Neuron (in vitro differentiated cells): ENCODE data around the gene SMC5.

ENCODE experiments used
- H2AFZ ChIP-seq: one replicate; pipeline ENCODE4 v1.6.1; 2013; ENCODE audit warnings: low read depth, mild to moderate bottlenecking, inconsistent platforms, low read length, moderate library complexity
- H3K27me3 ChIP-seq: one replicate; pipeline ENCODE4 v1.6.1; 2013; ENCODE audit warnings: low read length; ENCODE audit not compliant: insufficient read depth
- H3K36me3 ChIP-seq: one replicate; pipeline ENCODE4 v1.6.1; 2013; ENCODE audit warnings: low read length; ENCODE audit not compliant: insufficient read depth
- H3K4me1 ChIP-seq: one replicate; pipeline ENCODE4 v1.6.1; 2013; ENCODE audit warnings: low read length; ENCODE audit not compliant: insufficient read depth
- H3K4me3 ChIP-seq: 2 replicates; pipeline ENCODE4 v1.5.1; 2013; ENCODE audit warnings: mild to moderate bottlenecking, low read length, moderate library complexity
- H3K9me3 ChIP-seq: one replicate; pipeline ENCODE4 v1.6.1; 2013; ENCODE audit warnings: low read length

SMC5 gene

GRCh38 chr9:70404261-70404660 lies 145.5 kb downstream of the SMC5 start:
- H3K4me1 ChIP-seq, result peaks cover 14% of the 10 kb centered on the region
- H3K4me3 ChIP-seq, result no peak overlapping the region
- H3K36me3 ChIP-seq, result no peaks in the 10 kb centered on the region
- H3K27me3 ChIP-seq, result peaks cover 3% of the 10 kb centered on the region
- no peaks in the 10 kb centered on the region for H3K9me3 ChIP-seq
- H2AFZ ChIP-seq, result no peak overlapping the region
